ENCODE measurements around the gene C4orf50.

C4orf50 gene

GRCh38 chr4:5940470-5941203 lies 77.6 kb downstream of the C4orf50 start:
- in situ Hi-C loops (cut with MboI; ENCODE audit: low pct_unique_long_range_greater_than_20kb, low sequenced_read_pairs, unreplicated experiment): no loop called here
- TF ChIP-seq CTCF (IDR thresholded peaks at IDR 0.05; ENCODE audit: extremely low read depth, insufficient read depth, missing control alignments): no peak
- DNase-seq (ENCODE audit: low spot score): no peak

GRCh38 chr4:5933996-5934831 lies 84.0 kb downstream of the C4orf50 start:
- in situ Hi-C loops (cut with MboI; ENCODE audit: low pct_unique_long_range_greater_than_20kb, low sequenced_read_pairs, unreplicated experiment): no loop called here
- no peak for DNase-seq (ENCODE audit: low spot score)
- no peak for TF ChIP-seq CTCF (IDR thresholded peaks at IDR 0.05; ENCODE audit: extremely low read depth, insufficient read depth, missing control alignments)

- in situ Hi-C loops (cut with MboI; ENCODE audit: low pct_unique_long_range_greater_than_20kb, low sequenced_read_pairs, unreplicated experiment): no loop called here
- DNase-seq (ENCODE audit: low spot score): no peak
- no peak for TF ChIP-seq CTCF (IDR thresholded peaks at IDR 0.05; ENCODE audit: extremely low read depth, insufficient read depth, missing control alignments)
Observed at GRCh38 chr4:5933116-5933515, 85.1 kb downstream of the C4orf50 start.

GRCh38 chr4:5932035-5932568 lies 86.1 kb downstream of the C4orf50 start:
- no peak for DNase-seq (ENCODE audit: low spot score)
- in situ Hi-C loops (cut with MboI; ENCODE audit: low pct_unique_long_range_greater_than_20kb, low sequenced_read_pairs, unreplicated experiment): no loop called here

GRCh38 chr4:5931526-5931925 lies 86.7 kb downstream of the C4orf50 start:
- in situ Hi-C loops (cut with MboI; ENCODE audit: low pct_unique_long_range_greater_than_20kb, low sequenced_read_pairs, unreplicated experiment): no loop called here

More at GRCh38 chr4:5932035-5932568, 86.1 kb downstream of the C4orf50 start:
- TF ChIP-seq CTCF (IDR thresholded peaks at IDR 0.05; ENCODE audit: extremely low read depth, insufficient read depth, missing control alignments): no peak

More at GRCh38 chr4:5931526-5931925, 86.7 kb downstream of the C4orf50 start:
- DNase-seq (ENCODE audit: low spot score): no peak
- TF ChIP-seq CTCF (IDR thresholded peaks at IDR 0.05; ENCODE audit: extremely low read depth, insufficient read depth, missing control alignments): no peak
